ENCODE measurements around the gene ACTR6. TPM values are rescaled to one million over a fixed set of nuclear protein-coding genes. Genes with fewer than 3 reads are reported as not detected.

Gene ACTR6
- 22.0 and 29.7 TPM in 2 replicates for total RNA-seq
- long read RNA-seq, transcript ACTR6-201 (11 exons, 2,464 nt), result major isoform, 59 of 72 reads
- long read RNA-seq, transcript ACTR6-204 (11 exons, 1,747 nt), result minor isoform, 5 of 72 reads
- long read RNA-seq, partial matches to known transcripts, result 1 of 72 reads
- long read RNA-seq, other reads (novel, unspliced or antisense), result 5 of 72 reads

GRCh38 chr12:100200463-100201181, at the start of gene ACTR6:
Gene ACTR6 (plus strand): TSS chr12:100200815. CDS start chr12:100200852, 37 bp downstream.
- Mint-ChIP-seq H3K27me3 (no peaks in the 10 kb centered on the region), H3K36me3 (ENCODE audit: insufficient read depth) (peaks cover 2% of the 10 kb centered on the region), H3K27ac (peak within 1 kb of the TSS; percentile 95), H3K4me1 (ENCODE audit: low read depth) (peaks cover 12% of the 10 kb centered on the region), H3K9me3 (ENCODE audit: low read depth) (no peaks in the 10 kb centered on the region), H3K4me3 (ENCODE audit: low read depth) (peak within 1 kb of the TSS; percentile 99)
- peak; percentile 77 for DNase-seq (ENCODE audit: low spot score, unreplicated experiment)
- TF ChIP-seq CTCF (IDR thresholded peaks at IDR 0.05; ENCODE audit: unreplicated experiment), result no peak

- Mint-ChIP-seq H3K9me3 (ENCODE audit: low read depth) (no peaks in the 10 kb centered on the region), H3K36me3 (ENCODE audit: insufficient read depth) (no peaks in the 10 kb centered on the region), H3K4me1 (ENCODE audit: low read depth) (peaks cover 5% of the 10 kb centered on the region), H3K27ac (peak overlapping the region; percentile 29), H3K27me3 (no peaks in the 10 kb centered on the region), H3K4me3 (ENCODE audit: low read depth) (no peak overlapping the region)
- no peak for TF ChIP-seq CTCF (IDR thresholded peaks at IDR 0.05; ENCODE audit: unreplicated experiment)
- DNase-seq (ENCODE audit: low spot score, unreplicated experiment), result no peak
Observed at GRCh38 chr12:100151769-100152168, 48.8 kb upstream of the ACTR6 start.

GRCh38 chr12:100153131-100153530, 47.5 kb upstream of the ACTR6 start:
- Mint-ChIP-seq H3K9me3 (ENCODE audit: low read depth) (no peaks in the 10 kb centered on the region), H3K4me1 (ENCODE audit: low read depth) (peaks cover 5% of the 10 kb centered on the region), H3K27ac (no peak overlapping the region), H3K27me3 (no peaks in the 10 kb centered on the region), H3K36me3 (ENCODE audit: insufficient read depth) (no peaks in the 10 kb centered on the region), H3K4me3 (ENCODE audit: low read depth) (no peak overlapping the region)
- TF ChIP-seq CTCF (IDR thresholded peaks at IDR 0.05; ENCODE audit: unreplicated experiment), result no peak
- no peak for DNase-seq (ENCODE audit: low spot score, unreplicated experiment)

DNA sequence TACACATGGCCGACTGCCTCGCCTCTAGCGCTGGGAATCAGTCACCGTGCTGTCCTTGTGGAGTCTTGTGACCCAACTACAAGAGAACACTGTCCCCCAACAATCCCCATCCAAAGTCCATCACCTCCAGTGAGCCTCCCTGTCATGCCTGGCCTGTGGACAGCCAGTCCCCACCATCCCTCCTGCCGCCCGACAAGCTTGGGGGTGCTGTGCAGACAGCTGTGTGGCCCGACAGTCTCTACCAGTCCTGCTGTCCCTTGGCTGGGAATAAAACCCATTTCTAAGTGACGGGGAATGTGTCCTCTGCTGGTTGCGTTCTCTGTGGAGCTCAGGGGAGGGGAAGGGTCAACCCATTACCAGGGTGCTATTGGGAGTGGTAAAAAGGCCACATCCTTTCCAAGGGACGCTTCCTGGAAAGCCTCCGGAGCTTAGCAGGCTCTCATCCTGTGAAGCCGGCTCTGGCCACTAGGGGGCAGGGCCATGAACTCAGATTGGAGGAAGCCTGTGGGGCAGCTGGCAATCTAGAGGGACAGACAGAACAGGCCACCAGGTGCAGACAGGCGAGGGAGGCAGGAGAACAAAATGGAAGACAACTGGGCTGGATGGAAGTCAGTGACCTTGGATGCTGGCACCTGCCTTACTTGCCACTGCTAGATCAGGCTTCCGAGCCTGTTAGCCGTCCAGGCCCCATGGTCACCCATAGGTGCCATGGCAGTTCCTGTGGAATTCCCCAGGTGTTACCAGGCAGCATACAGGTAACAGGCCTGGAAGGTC, 46.0 kb upstream of the ACTR6 start:
- Mint-ChIP-seq H3K9me3 (ENCODE audit: low read depth) (peaks cover 2% of the 10 kb centered on the region), H3K36me3 (ENCODE audit: insufficient read depth) (peaks cover 8% of the 10 kb centered on the region), H3K27me3 (no peaks in the 10 kb centered on the region), H3K27ac (no peak overlapping the region), H3K4me1 (ENCODE audit: low read depth) (peaks cover 6% of the 10 kb centered on the region), H3K4me3 (ENCODE audit: low read depth) (no peak overlapping the region)
- peak; percentile 79 for TF ChIP-seq CTCF (IDR thresholded peaks at IDR 0.05; ENCODE audit: unreplicated experiment)
- DNase-seq (ENCODE audit: low spot score, unreplicated experiment), result peak; percentile 50

- peaks cover 15% of the 10 kb centered on the region for H3K36me3 Mint-ChIP-seq (ENCODE audit: insufficient read depth)
- peaks cover 4% of the 10 kb centered on the region for H3K9me3 Mint-ChIP-seq (ENCODE audit: low read depth)
Observed at GRCh38 chr12:100156731-100157426, 43.7 kb upstream of the ACTR6 start.

More at GRCh38 chr12:100156731-100157426, 43.7 kb upstream of the ACTR6 start:
- TF ChIP-seq CTCF (IDR thresholded peaks at IDR 0.05; ENCODE audit: unreplicated experiment), result no peak
- H3K27me3 Mint-ChIP-seq, result no peaks in the 10 kb centered on the region
- H3K4me1 Mint-ChIP-seq (ENCODE audit: low read depth), result peaks cover 5% of the 10 kb centered on the region
- DNase-seq (ENCODE audit: low spot score, unreplicated experiment), result no peak
- no peak overlapping the region for H3K27ac Mint-ChIP-seq
- H3K4me3 Mint-ChIP-seq (ENCODE audit: low read depth), result no peak overlapping the region

Measured in progenitor cell of endocrine pancreas (in vitro differentiated cells).